ENCODE data around the gene CHTF18.
"Not testable (repeated sequence)": the region's sequence is repeated elsewhere in the genome, so short reads cannot be mapped to it uniquely, and the experiment has no call there.

CHTF18 gene

GRCh38 chr16:830871-831570, 42.6 kb downstream of the CHTF18 start:
- no peak for DNase-seq (ENCODE audit: low spot score)

GRCh38 chr16:831571-832413, 43.4 kb downstream of the CHTF18 start:
- no peak for DNase-seq (ENCODE audit: low spot score)

- DNase-seq (ENCODE audit: low spot score), result no peak
Measured at GRCh38 chr16:832652-833336, 44.4 kb downstream of the CHTF18 start.

- DNase-seq (ENCODE audit: low spot score), result no peak
Measured at GRCh38 chr16:833411-833810, 45.0 kb downstream of the CHTF18 start.

GRCh38 chr16:835373-835772, 47.0 kb downstream of the CHTF18 start:
- DNase-seq (ENCODE audit: low spot score), result no peak

- DNase-seq (ENCODE audit: low spot score), result no peak
Measured at GRCh38 chr16:836221-836620, 47.8 kb downstream of the CHTF18 start.

- DNase-seq (ENCODE audit: low spot score), result not testable (repeated sequence)
Measured at GRCh38 chr16:836822-837221, 48.4 kb downstream of the CHTF18 start.

GRCh38 chr16:838741-839140, 50.3 kb downstream of the CHTF18 start:
- DNase-seq (ENCODE audit: low spot score), result no peak

GRCh38 chr16:839643-840408, 51.4 kb downstream of the CHTF18 start:
- DNase-seq (ENCODE audit: low spot score), result no peak

GRCh38 chr16:840561-841454, 52.4 kb downstream of the CHTF18 start:
- no peak for DNase-seq (ENCODE audit: low spot score)

- DNase-seq (ENCODE audit: low spot score), result no peak
Measured at GRCh38 chr16:841455-842060, 53.1 kb downstream of the CHTF18 start.

- peak; percentile 46 for DNase-seq (ENCODE audit: low spot score)
Measured at GRCh38 chr16:842061-842476, 53.6 kb downstream of the CHTF18 start.

GRCh38 chr16:842711-843560, 54.5 kb downstream of the CHTF18 start:
- DNase-seq (ENCODE audit: low spot score), result no peak

GRCh38 chr16:843771-844170, 55.4 kb downstream of the CHTF18 start:
- no peak for DNase-seq (ENCODE audit: low spot score)

- no peak for DNase-seq (ENCODE audit: low spot score)
Measured at GRCh38 chr16:844638-845350, 56.4 kb downstream of the CHTF18 start.

GRCh38 chr16:845351-845745, 56.9 kb downstream of the CHTF18 start:
- DNase-seq (ENCODE audit: low spot score), result no peak

GRCh38 chr16:847151-847550, 58.7 kb downstream of the CHTF18 start:
- DNase-seq (ENCODE audit: low spot score), result no peak
